HG02870 (cell line): ENCODE data around the gene BAIAP2.
"Not testable (repeated sequence)": the region's sequence is repeated elsewhere in the genome, so short reads cannot be mapped to it uniquely, and the experiment has no call there.

ENCODE experiments used
- ATAC-seq: cut with Tn5 transposase; IDR thresholded peaks from one replicate; pipeline ENCODE4 v1.9.1; 2021; ENCODE audit warnings: mild to moderate bottlenecking, moderate library complexity; ENCODE audit not compliant: unreplicated experiment

Gene BAIAP2

GRCh38 chr17:81134064-81134781 lies 99.3 kb downstream of the BAIAP2 start:
- no peak for ATAC-seq

GRCh38 chr17:81135505-81136278 lies 100.7 kb downstream of the BAIAP2 start:
- no peak for ATAC-seq

- ATAC-seq: no peak
Observed at GRCh38 chr17:81136366-81136765, 101.4 kb downstream of the BAIAP2 start.

- ATAC-seq: no peak
Observed at GRCh38 chr17:81137248-81137647, 102.3 kb downstream of the BAIAP2 start.

GRCh38 chr17:81138083-81138482 lies 103.1 kb downstream of the BAIAP2 start:
- ATAC-seq: no peak

GRCh38 chr17:81138500-81138899 lies 103.5 kb downstream of the BAIAP2 start:
- ATAC-seq: no peak

GRCh38 chr17:81139428-81139827 lies 104.5 kb downstream of the BAIAP2 start:
- ATAC-seq: no peak

- no peak for ATAC-seq
Observed at GRCh38 chr17:81140018-81140417, 105.1 kb downstream of the BAIAP2 start.

- ATAC-seq: no peak
Observed at GRCh38 chr17:81140695-81141094, 105.7 kb downstream of the BAIAP2 start.

GRCh38 chr17:81142301-81143199 lies 107.6 kb downstream of the BAIAP2 start:
- ATAC-seq: no peak

- no peak for ATAC-seq
Observed at GRCh38 chr17:81143200-81143527, 108.2 kb downstream of the BAIAP2 start.

- ATAC-seq: no peak
Observed at GRCh38 chr17:81143717-81144422, 108.9 kb downstream of the BAIAP2 start.

GRCh38 chr17:81144423-81144781 lies 109.5 kb downstream of the BAIAP2 start:
- no peak for ATAC-seq

- ATAC-seq: not testable (repeated sequence)
Observed at GRCh38 chr17:81146208-81146607, 111.3 kb downstream of the BAIAP2 start.

GRCh38 chr17:81147701-81148100 lies 112.8 kb downstream of the BAIAP2 start:
- ATAC-seq: no peak

- no peak for ATAC-seq
Observed at GRCh38 chr17:81148571-81148970, 113.6 kb downstream of the BAIAP2 start.

GRCh38 chr17:81148986-81149533 lies 114.1 kb downstream of the BAIAP2 start:
- no peak for ATAC-seq

GRCh38 chr17:81150377-81151077 lies 115.6 kb downstream of the BAIAP2 start:
- ATAC-seq: no peak

GRCh38 chr17:81151278-81151677 lies 116.3 kb downstream of the BAIAP2 start:
- ATAC-seq: no peak

GRCh38 chr17:81152288-81152828 lies 117.4 kb downstream of the BAIAP2 start:
- ATAC-seq: no peak
